ENCODE data around the gene ERVFRD-1. TPM values are rescaled to one million over a fixed set of nuclear protein-coding genes. Genes with fewer than 3 reads are reported as not detected.

ERVFRD-1 gene
- total and polyA plus RNA-seq, 11 donors = 0.07 to 0.18 (median 0.08) TPM; not detected in 8

- peaks cover 0 to 1% (median 0%) of the 10 kb centered on the region in 9 donors for H3K27me3 ChIP-seq
- no peaks in the 10 kb centered on the region for H3K4me1 ChIP-seq
- TF ChIP-seq, protein P1, sequence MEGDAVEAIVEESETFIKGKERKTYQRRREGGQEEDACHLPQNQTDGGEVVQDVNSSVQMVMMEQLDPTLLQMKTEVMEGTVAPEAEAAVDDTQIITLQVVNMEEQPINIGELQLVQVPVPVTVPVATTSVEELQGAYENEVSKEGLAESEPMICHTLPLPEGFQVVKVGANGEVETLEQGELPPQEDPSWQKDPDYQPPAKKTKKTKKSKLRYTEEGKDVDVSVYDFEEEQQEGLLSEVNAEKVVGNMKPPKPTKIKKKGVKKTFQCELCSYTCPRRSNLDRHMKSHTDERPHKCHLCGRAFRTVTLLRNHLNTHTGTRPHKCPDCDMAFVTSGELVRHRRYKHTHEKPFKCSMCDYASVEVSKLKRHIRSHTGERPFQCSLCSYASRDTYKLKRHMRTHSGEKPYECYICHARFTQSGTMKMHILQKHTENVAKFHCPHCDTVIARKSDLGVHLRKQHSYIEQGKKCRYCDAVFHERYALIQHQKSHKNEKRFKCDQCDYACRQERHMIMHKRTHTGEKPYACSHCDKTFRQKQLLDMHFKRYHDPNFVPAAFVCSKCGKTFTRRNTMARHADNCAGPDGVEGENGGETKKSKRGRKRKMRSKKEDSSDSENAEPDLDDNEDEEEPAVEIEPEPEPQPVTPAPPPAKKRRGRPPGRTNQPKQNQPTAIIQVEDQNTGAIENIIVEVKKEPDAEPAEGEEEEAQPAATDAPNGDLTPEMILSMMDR (IDR thresholded peaks at IDR 0.05) = no peak
- no peak for TF ChIP-seq POLR2A (IDR thresholded peaks at IDR 0.05)
- DNase-seq (no peak), ATAC-seq (no peak)
- intact Hi-C loops (cut with DNase I) = no loop called here
- no peak overlapping the region for H3K27ac ChIP-seq
- no peaks in the 10 kb centered on the region for H3K36me3 ChIP-seq
- no peak overlapping the region for H3K4me3 ChIP-seq
- 69 to 89% (median 79%) methylated on average over 1 of the region's 1 CpG for WGBS, 4 donors
- no peaks in the 10 kb centered on the region for H3K9me3 ChIP-seq
Measured at GRCh38 chr6:11056871-11057270, 54.7 kb downstream of the ERVFRD-1 start.

- intact Hi-C loops (cut with DNase I) = loop anchor here in 1 of 10 donors (2.0 kb wide), 1 partner anchor 18 kb away; no protein-coding TSS in a partner anchor
- DNase-seq = no peak
- no peak for ATAC-seq
- Histone ChIP-seq H3K9me3 (no peaks in the 10 kb centered on the region), H3K4me3 (no peak overlapping the region), H3K27ac (no peak overlapping the region), H3K36me3 (no peaks in the 10 kb centered on the region), H3K27me3 (peaks cover 0 to 15% (median 0%) of the 10 kb centered on the region in 9 donors), H3K4me1 (no peaks in the 10 kb centered on the region)
- WGBS, 4 donors = 56 to 69% (median 63%) methylated on average over 4 of the region's 4 CpGs
- TF ChIP-seq POLR2A (IDR thresholded peaks at IDR 0.05) = no peak
- TF ChIP-seq, protein P1 (IDR thresholded peaks at IDR 0.05) = no peak
Measured at GRCh38 chr6:11055127-11055627, 56.3 kb downstream of the ERVFRD-1 start.

DNA sequence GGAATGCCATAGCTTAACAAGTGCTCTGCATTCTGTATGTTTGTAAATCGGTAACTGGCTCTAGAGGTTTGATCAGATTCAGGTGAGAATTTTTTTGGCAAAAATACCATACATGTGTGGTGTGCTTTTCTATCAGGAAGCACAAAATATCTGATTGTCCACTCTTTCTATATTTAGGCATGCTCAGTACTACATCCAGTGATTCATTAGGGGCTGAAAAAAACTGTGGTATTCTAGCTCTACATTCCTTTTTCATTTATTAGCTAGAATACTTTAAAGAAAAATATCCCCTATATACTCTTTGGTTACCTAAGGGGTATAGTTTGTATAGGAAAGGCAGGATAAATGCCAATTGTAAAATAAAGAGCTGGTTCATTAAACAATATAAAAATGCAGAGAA is 56.8 kb downstream of the ERVFRD-1 start:
- ATAC-seq (no peak), DNase-seq (no peak)
- Histone ChIP-seq H3K27me3 (peaks cover 0 to 15% (median 0%) of the 10 kb centered on the region in 9 donors), H3K9me3 (no peaks in the 10 kb centered on the region), H3K36me3 (no peaks in the 10 kb centered on the region), H3K4me3 (no peak overlapping the region), H3K27ac (no peak overlapping the region), H3K4me1 (no peaks in the 10 kb centered on the region)
- intact Hi-C loops (cut with DNase I) = loop anchor here in 1 of 10 donors (2.0 kb wide), 1 partner anchor 18 kb away; no protein-coding TSS in a partner anchor
- TF ChIP-seq, protein P1 (IDR thresholded peaks at IDR 0.05) = no peak
- TF ChIP-seq POLR2A (IDR thresholded peaks at IDR 0.05) = no peak
- WGBS, 4 donors = 75 to 90% (median 86%) methylated on average over 1 of the region's 1 CpG

- Histone ChIP-seq H3K27me3 (peaks cover 0 to 25% (median 9%) of the 10 kb centered on the region in 9 donors), H3K27ac (no peak overlapping the region), H3K9me3 (no peaks in the 10 kb centered on the region), H3K36me3 (no peaks in the 10 kb centered on the region), H3K4me3 (no peak overlapping the region), H3K4me1 (no peaks in the 10 kb centered on the region)
- intact Hi-C loops (cut with DNase I) = no loop called here
- ATAC-seq (no peak), DNase-seq (no peak)
- TF ChIP-seq POLR2A (IDR thresholded peaks at IDR 0.05) = no peak
- TF ChIP-seq, protein P1 (IDR thresholded peaks at IDR 0.05) = no peak
- WGBS, 4 donors = 83 to 92% (median 87%) methylated on average over 5 of the region's 5 CpGs
Measured at GRCh38 chr6:11053307-11053706, 58.2 kb downstream of the ERVFRD-1 start.

Other genes starting within 250 kb of the ERVFRD-1 start
- gene GCM2, start 229.7 kb downstream of the ERVFRD-1 start, total RNA-seq = not detected
- not detected for gene GCM2, start 229.7 kb downstream of the ERVFRD-1 start, polyA plus RNA-seq
- gene SYCP2L, start 224.7 kb downstream of the ERVFRD-1 start, total RNA-seq = 1 to 10 TPM in 1 of 9 donors, under 1 TPM in 7, not detected in 1; 0.24 to 1.3 (median 0.51) TPM
- gene SYCP2L, start 224.7 kb downstream of the ERVFRD-1 start, polyA plus RNA-seq = under 1 TPM; 0.10 to 0.50 TPM
- gene ELOVL2, start 67.4 kb downstream of the ERVFRD-1 start, total RNA-seq = 1 to 10 TPM; 1.1 to 6.1 (median 1.7) TPM
- gene ELOVL2, start 67.4 kb downstream of the ERVFRD-1 start, polyA plus RNA-seq = 1 to 10 TPM; 1.3 to 1.6 TPM
- 10 to 100 TPM in 7 of 9 donors, 1 to 10 TPM in 2; 9.4 to 14.6 (median 12.3) TPM for gene SMIM13, start 17.9 kb downstream of the ERVFRD-1 start, total RNA-seq
- gene SMIM13, start 17.9 kb downstream of the ERVFRD-1 start, polyA plus RNA-seq = 10 to 100 TPM in 1 of 2 donors, 1 to 10 TPM in 1; 4.6 to 18.4 TPM
- 10 to 100 TPM; 10.2 to 55.7 (median 20.9) TPM for gene NEDD9, start 120.9 kb upstream of the ERVFRD-1 start, total RNA-seq
- gene NEDD9, start 120.9 kb upstream of the ERVFRD-1 start, polyA plus RNA-seq = 10 to 100 TPM; 13.4 to 21.2 TPM